ENCODE results near the gene ANGPTL8. TPM values are rescaled to one million over a fixed set of nuclear protein-coding genes. Genes with fewer than 3 reads are reported as not detected.

The ANGPTL8 gene
- total RNA-seq, 2 experiments from 2014 or later: not detected

GRCh38 chr19:11198769-11199424 is 40.5 kb upstream of the ANGPTL8 start:
- no peak overlapping the region for H3K4me3 Mint-ChIP-seq

GRCh38 chr19:11199517-11199916 is 39.9 kb upstream of the ANGPTL8 start:
- no peak overlapping the region for H3K4me3 Mint-ChIP-seq
- ChIA-PET CTCF (interaction anchor here (0.9 kb wide), 1 partner anchor 74 kb away, joined by 4 read pairs; no protein-coding TSS in a partner anchor), POLR2A (no interaction called here)
- no peaks in the 10 kb centered on the region for H3K36me3 Mint-ChIP-seq (ENCODE audit: low read depth)
- peaks cover 16% of the 10 kb centered on the region for H3K27me3 Mint-ChIP-seq
- H3K27ac Mint-ChIP-seq: no peak overlapping the region
- DNase-seq: no peak
- H3K9me3 Mint-ChIP-seq: no peaks in the 10 kb centered on the region
- peaks cover 17% of the 10 kb centered on the region for H3K4me1 Mint-ChIP-seq

More at GRCh38 chr19:11198769-11199424, 40.5 kb upstream of the ANGPTL8 start:
- ChIA-PET CTCF (no interaction called here), POLR2A (interaction anchor here (1.5 kb wide), 1 partner anchor 44 kb away, joined by 7 read pairs; no protein-coding TSS in a partner anchor)
- no peak for DNase-seq
- H3K36me3 Mint-ChIP-seq (ENCODE audit: low read depth): no peaks in the 10 kb centered on the region
- peaks cover 16% of the 10 kb centered on the region for H3K27me3 Mint-ChIP-seq
- no peaks in the 10 kb centered on the region for H3K9me3 Mint-ChIP-seq
- no peak overlapping the region for H3K27ac Mint-ChIP-seq
- peaks cover 17% of the 10 kb centered on the region for H3K4me1 Mint-ChIP-seq

GRCh38 chr19:11200015-11200574 is 39.3 kb upstream of the ANGPTL8 start:
- Mint-ChIP-seq H3K27me3 (peaks cover 16% of the 10 kb centered on the region), H3K36me3 (ENCODE audit: low read depth) (no peaks in the 10 kb centered on the region), H3K4me1 (peaks cover 14% of the 10 kb centered on the region), H3K4me3 (no peak overlapping the region), H3K9me3 (no peaks in the 10 kb centered on the region), H3K27ac (no peak overlapping the region)
- DNase-seq: no peak
- ChIA-PET CTCF (interaction anchor here (0.9 kb wide), 1 partner anchor 74 kb away, joined by 4 read pairs; no protein-coding TSS in a partner anchor), POLR2A (no interaction called here)

- H3K4me3 Mint-ChIP-seq: no peak overlapping the region
- H3K36me3 Mint-ChIP-seq (ENCODE audit: low read depth): no peaks in the 10 kb centered on the region
- H3K4me1 Mint-ChIP-seq: peaks cover 10% of the 10 kb centered on the region
- no peak for DNase-seq
- H3K27me3 Mint-ChIP-seq: peaks cover 13% of the 10 kb centered on the region
- no peaks in the 10 kb centered on the region for H3K9me3 Mint-ChIP-seq
- H3K27ac Mint-ChIP-seq: no peak overlapping the region
- POLR2A ChIA-PET: no interaction called here
- CTCF ChIA-PET: no interaction called here
Measured at GRCh38 chr19:11200931-11201330, 38.5 kb upstream of the ANGPTL8 start.

- peaks cover 8% of the 10 kb centered on the region for H3K27me3 Mint-ChIP-seq
- no peak overlapping the region for H3K4me3 Mint-ChIP-seq
- peaks cover 4% of the 10 kb centered on the region for H3K4me1 Mint-ChIP-seq
- ChIA-PET CTCF (interaction anchor here (1.3 kb wide), 1 partner anchor 76 kb away, joined by 3 read pairs; no protein-coding TSS in a partner anchor), POLR2A (no interaction called here)
- no peak overlapping the region for H3K27ac Mint-ChIP-seq
- no peak for DNase-seq
- H3K36me3 Mint-ChIP-seq (ENCODE audit: low read depth): no peaks in the 10 kb centered on the region
- H3K9me3 Mint-ChIP-seq: no peaks in the 10 kb centered on the region
Measured at GRCh38 chr19:11201791-11202190, 37.6 kb upstream of the ANGPTL8 start.

- Mint-ChIP-seq H3K27me3 (peaks cover 8% of the 10 kb centered on the region), H3K36me3 (ENCODE audit: low read depth) (no peaks in the 10 kb centered on the region), H3K27ac (no peak overlapping the region), H3K9me3 (no peaks in the 10 kb centered on the region), H3K4me3 (no peak overlapping the region), H3K4me1 (peaks cover 2% of the 10 kb centered on the region)
- ChIA-PET CTCF (interaction anchor here (1.3 to 2.1 kb wide), 2 partner anchors 77 to 167 kb away, joined by 3 to 8 read pairs; no protein-coding TSS in a partner anchor), POLR2A (no interaction called here)
- no peak for DNase-seq
Measured at GRCh38 chr19:11202488-11203193, 36.8 kb upstream of the ANGPTL8 start.

- Mint-ChIP-seq H3K4me3 (no peak overlapping the region), H3K27ac (no peak overlapping the region), H3K36me3 (ENCODE audit: low read depth) (no peaks in the 10 kb centered on the region), H3K4me1 (no peaks in the 10 kb centered on the region), H3K27me3 (peaks cover 6% of the 10 kb centered on the region), H3K9me3 (no peaks in the 10 kb centered on the region)
- POLR2A ChIA-PET: no interaction called here
- no peak for DNase-seq
- CTCF ChIA-PET: interaction anchor here (1.6 to 2.1 kb wide), 2 partner anchors 77 to 168 kb away, joined by 7 to 8 read pairs; no protein-coding TSS in a partner anchor
Measured at GRCh38 chr19:11203194-11204075, 36.0 kb upstream of the ANGPTL8 start.

- POLR2A ChIA-PET: no interaction called here
- Mint-ChIP-seq H3K4me3 (no peak overlapping the region), H3K27me3 (peaks cover 6% of the 10 kb centered on the region), H3K9me3 (no peaks in the 10 kb centered on the region), H3K27ac (no peak overlapping the region), H3K4me1 (no peaks in the 10 kb centered on the region), H3K36me3 (ENCODE audit: low read depth) (no peaks in the 10 kb centered on the region)
- CTCF ChIA-PET: interaction anchor here (0.8 to 2.1 kb wide), 3 partner anchors 57 to 168 kb away, joined by 3 to 8 read pairs (median 7); no protein-coding TSS in a partner anchor
- no peak for DNase-seq
Measured at GRCh38 chr19:11204076-11204602, 35.3 kb upstream of the ANGPTL8 start.

GRCh38 chr19:11204943-11205349 is 34.5 kb upstream of the ANGPTL8 start:
- Mint-ChIP-seq H3K27me3 (peaks cover 3% of the 10 kb centered on the region), H3K36me3 (ENCODE audit: low read depth) (no peaks in the 10 kb centered on the region), H3K27ac (no peak overlapping the region), H3K4me3 (no peak overlapping the region), H3K4me1 (no peaks in the 10 kb centered on the region), H3K9me3 (peaks cover under 1% of the 10 kb centered on the region)
- POLR2A ChIA-PET: no interaction called here
- DNase-seq: no peak
- CTCF ChIA-PET: interaction anchor here (0.8 to 2.1 kb wide), 3 partner anchors 58 to 169 kb away, joined by 3 to 8 read pairs (median 7); no protein-coding TSS in a partner anchor

GRCh38 chr19:11205939-11206570 is 33.4 kb upstream of the ANGPTL8 start:
- H3K27ac Mint-ChIP-seq: no peak overlapping the region
- no peaks in the 10 kb centered on the region for H3K36me3 Mint-ChIP-seq (ENCODE audit: low read depth)
- no peaks in the 10 kb centered on the region for H3K4me1 Mint-ChIP-seq
- H3K4me3 Mint-ChIP-seq: no peak overlapping the region
- ChIA-PET POLR2A (no interaction called here), CTCF (interaction anchor here (1.4 kb wide), 1 partner anchor 80 kb away, joined by 5 read pairs; no protein-coding TSS in a partner anchor)
- no peak for DNase-seq
- peaks cover 3% of the 10 kb centered on the region for H3K27me3 Mint-ChIP-seq
- peaks cover 9% of the 10 kb centered on the region for H3K9me3 Mint-ChIP-seq

- Mint-ChIP-seq H3K27me3 (peaks cover 3% of the 10 kb centered on the region), H3K36me3 (ENCODE audit: low read depth) (no peaks in the 10 kb centered on the region), H3K9me3 (peaks cover 15% of the 10 kb centered on the region), H3K4me1 (no peaks in the 10 kb centered on the region), H3K27ac (no peak overlapping the region), H3K4me3 (no peak overlapping the region)
- no peak for DNase-seq
- ChIA-PET POLR2A (no interaction called here), CTCF (interaction anchor here (0.9 kb wide), 1 partner anchor 54 kb away, joined by 3 read pairs; the partner anchor contains the start of gene SPC24)
Measured at GRCh38 chr19:11208561-11209471, 30.6 kb upstream of the ANGPTL8 start.

Data from activated CD4-positive, alpha-beta memory T cell treated with anti-CD3 and anti-CD28 coated beads, Interleukin-2, amount 10 ng/mL, durations not matched to agents 7 days and 5 days (primary cell).